Sigmoid colon (tissue), 4 donors: Measurements from ENCODE around the gene ZNF574.

ENCODE experiments used
- CTCF ChIP-seq, 4 experiments: fragments of 450-650 bp in 3 of 4; fragments of 200-600 bp in 1 of 4; IDR thresholded peaks; one replicate each; pipeline ENCODE4 v1.5.1; 2016 to 2019; ENCODE audit warnings: antibody characterized with exemption in 4 of 4, mild to moderate bottlenecking in 3 of 4, moderate library complexity in 2 of 4
- EP300 ChIP-seq, 4 donors: sonication (generic); formaldehyde crosslinking; IDR thresholded peaks; one replicate each; pipeline ENCODE4 v1.6.1; 2017; ENCODE audit warnings: antibody characterized with exemption in 4 of 4
- POLR2A ChIP-seq, 2 donors: fragments of 450-650 bp; IDR thresholded peaks; one replicate each; pipeline ENCODE4 v1.6.1; 2016; ENCODE audit warnings: antibody characterized with exemption in 2 of 2, mild to moderate bottlenecking in 2 of 2, moderate library complexity in 2 of 2
- POLR2AphosphoS5 ChIP-seq, 4 donors: sonication (generic); formaldehyde crosslinking; IDR thresholded peaks; one replicate each; pipeline ENCODE4 v1.6.1; 2017; ENCODE audit warnings: antibody characterized with exemption in 4 of 4

GRCh38 chr19:42091300-42091699, 15.3 kb downstream of the ZNF574 start:
- TF ChIP-seq EP300 (IDR thresholded peaks at IDR 0.05) (no peak), POLR2AphosphoS5 (IDR thresholded peaks at IDR 0.05) (no peak), CTCF (IDR thresholded peaks at IDR 0.05) (no peak), POLR2A (IDR thresholded peaks at IDR 0.05) (no peak)
